Measurements from ENCODE around the gene FAM25G.
"Not testable (repeated sequence)": the region's sequence is repeated elsewhere in the genome, so short reads cannot be mapped to it uniquely, and the experiment has no call there.

The FAM25G gene

DNA sequence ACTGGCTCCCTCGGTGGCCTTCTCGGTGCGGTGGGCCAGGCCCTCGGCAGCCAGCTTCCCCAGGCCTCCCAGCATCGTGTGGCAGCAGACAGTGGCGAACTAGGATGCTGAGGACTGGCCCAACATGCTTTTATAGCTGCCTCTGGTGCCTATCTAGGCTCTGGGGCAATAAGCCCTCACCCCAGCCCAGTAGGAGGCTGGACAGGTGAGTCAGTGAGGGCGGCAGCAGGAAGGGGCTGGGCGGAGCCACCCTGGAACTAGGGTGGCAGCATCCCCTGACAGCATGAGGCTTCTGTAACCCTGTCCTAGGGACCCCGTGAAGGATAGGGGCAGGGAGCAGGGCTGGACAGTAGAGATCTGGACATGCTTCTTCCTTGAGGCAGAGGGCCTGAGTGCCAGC, at the start of gene FAM25G:
Gene FAM25G (minus strand): TSS at position 101 of the 400 bp plus-strand sequence. CDS start 26 bp downstream, at position 75.
- FAIRE-seq = not testable (repeated sequence)

DNA sequence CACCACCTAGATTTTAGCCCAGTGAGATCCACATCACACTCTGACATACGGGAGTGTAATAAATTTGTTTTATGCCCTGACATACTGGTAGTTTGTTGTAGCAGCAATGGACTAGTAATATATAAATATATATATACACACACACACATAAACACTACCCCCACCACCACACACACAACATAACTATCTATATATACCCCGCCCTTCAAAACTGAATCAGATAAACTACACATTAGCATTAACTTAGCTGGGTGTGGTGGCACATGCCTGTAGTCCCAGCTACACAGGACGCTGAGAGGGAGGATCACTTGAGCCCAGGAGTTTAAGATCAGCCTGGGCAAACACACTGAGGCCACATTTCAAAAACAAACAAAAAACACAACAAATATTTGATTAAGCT, 44.9 kb upstream of the FAM25G start:
- FAIRE-seq = not testable (repeated sequence)

GRCh38 chr10:47523475-47523874, 32.0 kb upstream of the FAM25G start, which contains the start of gene AGAP9:
Gene AGAP9, minus strand, starts transcription at chr10:47523638. Its CDS starts 112 bp downstream, at chr10:47523526.
- FAIRE-seq = not testable (repeated sequence)

DNA sequence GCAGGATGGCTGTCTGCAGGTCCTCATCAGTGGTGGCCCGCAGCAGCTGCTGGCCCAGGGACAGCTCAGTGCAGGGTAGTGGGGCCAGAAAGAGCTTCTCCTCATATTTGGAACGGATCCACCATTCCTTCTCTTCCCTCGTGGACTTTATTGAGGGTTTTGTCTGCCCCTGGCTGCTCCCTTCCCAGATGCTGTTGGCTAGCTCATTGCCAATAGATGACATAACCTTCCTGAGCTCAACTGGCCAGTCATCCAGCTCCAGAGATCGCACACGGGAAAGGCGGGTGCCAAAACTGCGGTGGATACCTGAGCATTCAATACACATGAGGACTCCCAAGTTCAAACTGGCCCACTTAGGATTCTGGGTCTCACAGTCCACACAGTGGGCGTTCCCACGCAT, 10.8 kb upstream of the FAM25G start:
- not testable (repeated sequence) for FAIRE-seq

DNA sequence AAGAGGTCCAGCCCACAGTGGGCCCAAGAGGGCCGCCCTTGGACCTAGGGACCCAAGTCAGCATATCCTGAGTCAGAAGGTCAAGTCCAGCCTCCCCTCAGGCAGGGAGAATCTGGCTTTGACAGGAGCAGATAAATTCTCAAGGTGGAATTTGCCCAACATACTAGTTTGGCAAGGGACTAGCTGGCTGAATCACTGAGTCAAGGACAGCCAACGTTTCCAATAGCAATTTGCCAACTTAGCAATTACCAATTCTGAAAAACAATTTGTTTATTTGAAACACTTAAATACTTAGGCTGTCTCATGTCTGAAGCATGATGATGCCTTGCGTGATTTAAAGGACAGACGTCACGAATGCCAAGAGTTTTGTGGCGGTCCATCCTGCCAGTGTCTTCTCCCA, 2.7 kb upstream of the FAM25G start:
- FAIRE-seq = not testable (repeated sequence)

DNA sequence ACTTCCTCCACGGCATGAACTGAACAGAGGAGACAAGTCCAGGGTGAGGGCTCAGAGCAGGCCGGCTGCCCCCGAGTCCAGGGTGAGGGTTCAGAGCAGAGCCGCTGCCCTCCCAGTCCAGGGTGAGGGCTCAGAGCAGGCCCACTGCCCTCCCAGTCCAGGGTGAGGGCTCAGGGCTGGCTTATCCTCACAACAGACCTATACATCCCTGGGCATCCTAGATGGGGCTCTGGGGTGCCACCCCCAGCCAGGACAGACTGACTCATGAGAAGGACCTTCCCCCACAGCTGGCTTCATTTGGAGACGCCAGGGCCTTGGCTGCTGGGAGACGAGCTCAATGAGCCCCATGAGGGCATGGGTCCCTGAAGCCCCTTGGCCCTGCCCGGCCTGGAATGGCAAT, 1.9 kb downstream of the FAM25G start:
- FAIRE-seq = not testable (repeated sequence)

GRCh38 chr10:47485943-47486342, 5.6 kb downstream of the FAM25G start:
- not testable (repeated sequence) for FAIRE-seq

DNA sequence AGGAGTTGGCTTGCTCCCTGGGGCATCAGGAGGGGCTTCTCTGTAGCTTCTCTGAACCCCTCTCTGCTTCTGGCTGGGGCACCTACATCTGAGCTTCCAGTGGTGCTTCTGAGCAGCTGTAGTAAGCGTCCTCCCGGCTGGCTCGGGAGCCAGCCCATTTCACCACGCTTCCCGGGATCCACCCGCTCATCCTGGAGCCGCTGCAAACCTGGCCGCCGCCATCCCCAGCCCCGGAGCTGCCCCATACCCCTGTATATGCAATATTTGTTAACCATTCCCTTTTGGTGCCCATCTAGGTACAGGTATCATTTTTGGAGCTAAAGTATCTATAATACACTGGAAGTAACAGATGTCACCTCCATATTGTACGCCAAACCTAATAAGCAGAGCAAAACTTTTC, 6.7 kb downstream of the FAM25G start:
- FAIRE-seq = not testable (repeated sequence)

GRCh38 chr10:47483923-47484322, 7.6 kb downstream of the FAM25G start, which contains the start of gene ANXA8:
Gene ANXA8, minus strand, starts transcription at chr10:47484115. Its CDS starts 182 bp downstream, at chr10:47483933.
- FAIRE-seq = not testable (repeated sequence)

GRCh38 chr10:47482367-47482766, 9.1 kb downstream of the FAM25G start:
- FAIRE-seq = not testable (repeated sequence)

DNA sequence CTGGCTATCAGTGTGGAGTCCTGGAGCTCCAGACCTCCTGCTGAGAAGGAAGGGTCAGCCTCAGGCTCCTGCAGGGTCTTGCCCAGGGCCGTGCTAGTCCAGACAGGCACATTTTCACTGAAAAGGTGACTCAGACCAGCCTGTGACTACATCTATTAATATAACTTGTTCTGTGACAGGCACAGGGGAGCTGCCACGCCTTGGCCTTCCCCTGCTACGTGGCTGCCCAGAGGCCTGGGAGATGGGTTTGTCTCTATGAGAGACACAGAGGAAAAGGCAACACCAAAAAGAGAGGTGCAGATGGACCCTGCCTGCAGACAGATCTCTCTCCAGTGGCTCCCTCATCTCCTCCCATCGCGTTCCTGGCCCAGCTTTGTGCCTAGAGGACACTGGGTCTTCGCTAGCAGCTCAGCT, 9.7 kb downstream of the FAM25G start:
- FAIRE-seq = not testable (repeated sequence)

DNA sequence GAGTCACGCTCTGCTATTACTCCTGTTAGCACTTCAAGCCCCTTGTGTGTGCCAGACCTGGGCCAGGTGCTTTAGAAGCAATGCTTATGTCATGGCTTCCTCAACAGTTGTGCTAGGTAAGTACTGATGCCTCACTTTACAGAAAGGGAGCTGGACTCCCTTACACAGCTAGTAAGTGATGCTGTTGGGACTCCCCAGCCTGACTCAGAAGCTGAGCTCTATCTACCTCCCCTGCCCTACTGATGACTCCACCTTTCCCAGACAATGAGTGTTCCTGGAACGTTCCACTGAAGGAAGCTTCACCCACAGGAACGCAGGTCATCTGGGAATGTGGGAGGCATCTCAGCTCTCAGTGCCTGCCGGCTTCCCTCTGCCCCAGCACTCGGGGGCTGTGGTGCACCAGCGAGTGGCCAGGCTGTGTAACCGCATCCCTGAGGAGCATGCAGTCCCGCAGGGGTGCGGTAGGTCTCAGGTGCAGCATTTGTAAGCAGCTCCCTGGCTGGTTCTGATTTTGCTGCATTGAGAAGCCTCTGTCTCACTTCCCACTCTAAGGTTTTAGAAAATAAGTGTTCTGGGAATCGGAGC, 10.2 kb downstream of the FAM25G start:
- not testable (repeated sequence) for FAIRE-seq

GRCh38 chr10:47480133-47480532, 11.4 kb downstream of the FAM25G start:
- FAIRE-seq = not testable (repeated sequence)

DNA sequence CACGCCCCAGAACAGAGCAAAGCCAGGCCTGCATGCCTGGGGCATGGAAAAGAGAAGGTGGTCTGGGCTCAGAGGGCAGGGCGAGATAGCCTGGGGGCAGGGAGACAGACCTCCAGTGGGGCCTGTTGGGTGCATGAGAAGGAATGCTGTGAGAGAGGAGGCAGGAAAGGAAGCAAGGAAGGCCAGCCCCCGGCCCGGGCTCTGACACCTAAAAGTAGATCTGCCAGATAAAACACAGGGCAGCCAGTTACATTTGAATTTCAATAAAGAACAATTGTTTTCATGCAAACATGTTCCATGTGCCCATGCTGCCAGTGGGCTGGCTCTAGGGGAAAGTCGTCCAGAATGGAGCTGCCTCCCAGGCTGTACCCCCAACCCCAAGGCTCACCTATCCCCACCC, 13.4 kb downstream of the FAM25G start:
- FAIRE-seq = not testable (repeated sequence)

- not testable (repeated sequence) for FAIRE-seq
Observed at GRCh38 chr10:47477078-47477477, 14.4 kb downstream of the FAM25G start.

- FAIRE-seq = not testable (repeated sequence)
Observed at GRCh38 chr10:47475101-47475500, 16.4 kb downstream of the FAM25G start.

- not testable (repeated sequence) for FAIRE-seq
Observed at GRCh38 chr10:47473516-47473915, 18.0 kb downstream of the FAM25G start.

- FAIRE-seq = not testable (repeated sequence)
Observed at GRCh38 chr10:47472647-47473046, 18.9 kb downstream of the FAM25G start.

- not testable (repeated sequence) for FAIRE-seq
Observed at GRCh38 chr10:47472072-47472471, 19.4 kb downstream of the FAM25G start.

DNA sequence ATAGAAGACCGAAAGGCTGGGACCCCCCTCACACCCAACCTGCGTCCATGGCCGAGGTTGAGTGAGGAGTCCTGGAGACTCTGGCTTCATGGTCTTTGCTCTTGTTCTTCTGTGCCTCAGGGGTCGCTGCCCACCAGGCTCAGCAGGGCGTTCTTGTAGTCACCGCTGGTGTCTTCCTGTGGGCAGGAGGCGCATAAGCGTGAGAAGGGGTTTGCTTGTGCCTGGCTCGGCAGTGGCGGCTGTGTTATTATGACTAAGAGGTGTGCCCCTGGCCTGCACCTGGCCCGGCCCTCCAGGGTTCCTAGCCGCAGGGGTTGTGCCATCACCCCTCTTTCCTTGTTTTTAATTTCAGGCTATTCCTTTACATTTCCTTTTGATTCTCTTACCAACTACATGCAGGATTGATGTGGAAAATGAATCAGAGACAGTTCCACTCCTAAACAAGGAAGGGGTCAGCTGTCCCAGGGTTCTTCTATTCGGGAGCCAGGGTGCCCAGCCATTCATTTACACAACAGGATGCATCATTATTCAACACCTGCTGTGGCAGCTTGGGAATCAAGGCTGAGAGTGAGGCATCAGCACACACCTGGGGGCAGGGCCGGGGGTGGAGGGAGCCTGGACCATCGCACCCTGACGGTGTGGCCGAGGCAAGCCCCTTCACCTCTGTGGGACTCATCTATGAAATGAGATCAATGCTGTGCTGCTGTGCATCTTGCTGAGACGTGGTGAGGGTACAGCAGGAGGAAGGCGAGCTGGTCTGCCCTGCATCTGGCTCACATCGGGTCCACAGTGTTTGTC, 22.6 kb downstream of the FAM25G start:
- FAIRE-seq = not testable (repeated sequence)

DNA sequence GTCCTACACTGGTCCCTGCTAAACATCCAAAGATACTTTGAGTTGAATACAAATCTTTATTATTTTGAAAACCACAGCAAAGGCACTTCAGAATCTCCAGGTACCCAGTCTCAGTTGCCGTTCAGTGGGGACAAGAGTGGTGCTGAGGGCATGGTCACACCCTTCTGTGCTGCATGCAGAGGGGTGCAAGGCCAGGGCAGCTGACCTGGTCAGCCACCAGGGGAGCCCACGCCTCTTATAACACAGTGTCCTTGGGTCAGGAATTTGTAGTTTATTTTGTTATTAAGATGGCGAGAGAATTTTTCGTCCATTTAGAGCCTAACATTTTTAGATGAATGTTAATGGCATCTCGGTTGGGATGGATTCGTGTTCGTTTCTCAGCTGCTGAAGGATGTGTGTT, 23.5 kb downstream of the FAM25G start:
- not testable (repeated sequence) for FAIRE-seq

DNA sequence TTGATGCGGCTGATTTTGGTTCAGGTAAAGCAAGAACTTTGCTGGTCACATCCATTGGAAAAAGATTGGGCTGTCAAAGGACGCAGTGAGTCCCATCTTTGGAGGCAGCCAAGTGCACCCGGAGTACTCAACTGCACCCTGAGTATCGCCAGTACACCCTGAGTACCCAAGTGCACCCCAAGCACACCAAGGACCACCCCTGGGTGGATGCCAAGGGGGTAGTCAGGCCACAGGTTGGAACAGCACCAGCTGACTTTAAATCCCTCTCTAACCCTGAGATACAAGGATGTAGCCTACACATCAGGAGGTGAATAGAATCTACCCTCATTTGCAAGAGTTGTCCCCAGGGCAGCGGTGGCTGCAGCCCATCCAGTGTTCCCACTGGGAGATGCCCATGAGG, 24.0 kb downstream of the FAM25G start:
- FAIRE-seq = not testable (repeated sequence)

DNA sequence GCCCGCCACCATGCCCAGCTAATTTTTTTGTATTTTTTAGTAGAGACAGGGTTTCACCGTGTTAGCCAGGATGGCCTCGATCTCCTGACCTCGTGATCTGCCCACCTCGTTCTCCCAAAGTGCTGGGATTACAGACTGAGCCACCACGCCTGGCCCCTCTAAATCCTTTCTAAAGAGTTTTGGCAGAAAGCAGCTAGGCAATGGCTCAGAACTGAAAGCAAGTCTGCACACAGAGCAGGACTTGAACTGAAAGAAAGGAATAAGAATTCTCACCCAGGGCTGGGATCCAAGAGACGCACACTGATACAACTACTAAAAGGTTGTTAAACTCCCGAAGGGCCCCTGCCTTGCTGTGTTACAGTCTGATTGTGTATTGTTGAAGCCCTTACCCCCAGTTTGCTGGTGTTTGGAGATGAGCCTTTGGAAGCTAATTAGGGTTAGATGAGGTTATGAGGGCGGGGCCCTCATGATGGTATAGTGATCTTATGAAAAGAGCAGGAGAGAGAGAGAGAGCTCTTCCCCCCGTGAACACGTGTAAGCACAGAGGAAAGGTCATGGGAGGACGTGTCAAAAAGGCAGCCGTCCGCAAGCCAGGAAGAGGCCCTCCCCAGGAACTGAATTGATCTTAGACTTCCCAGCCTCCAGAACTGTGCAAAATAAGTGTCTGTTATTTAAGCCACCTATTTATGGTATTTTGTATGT, 26.1 kb downstream of the FAM25G start:
- not testable (repeated sequence) for FAIRE-seq

All from A204.1 (cell line).